Spleen (tissue), 7 donors: ENCODE data around the gene PRR16.

Source experiments
- POLR2A ChIP-seq, 3 donors: fragments of 450-650 bp; IDR thresholded peaks; one replicate each; pipeline ENCODE4 v1.5.1; 2017; ENCODE audit warnings: antibody characterized with exemption in 3 of 3, mild to moderate bottlenecking in 1 of 3
- POLR2AphosphoS5 ChIP-seq, 3 donors: sonication (generic); formaldehyde crosslinking; IDR thresholded peaks; one replicate each; pipeline ENCODE4 v1.5.1; 2017; ENCODE audit warnings: antibody characterized with exemption in 3 of 3
- TF ChIP-seq, protein P1 (sequence below), 11 experiments: fragments of 200-600 bp in 7 of 11; fragments of 450-650 bp in 4 of 11; sonication (generic) in 4 of 11; IDR thresholded peaks in 8 of 11; conservative IDR thresholded peaks in 3 of 11; 1 replicate in 7 of 11; 2 replicates in 4 of 11; pipeline versions ENCODE4 v1.4.0 to v1.8.0; 2016 to 2021; ENCODE audit warnings: antibody characterized with exemption in 11 of 11, inconsistent platforms in 4 of 11, mild to moderate bottlenecking in 1 of 11
- donor health status: DM: no; HTN: no; CAD: no; lungs with moderate emphysema.
- donor health status: DM: no; HTN: no; CAD: no.
- donor health status: DM: no; HTN: no; CAD: no.

DNA sequence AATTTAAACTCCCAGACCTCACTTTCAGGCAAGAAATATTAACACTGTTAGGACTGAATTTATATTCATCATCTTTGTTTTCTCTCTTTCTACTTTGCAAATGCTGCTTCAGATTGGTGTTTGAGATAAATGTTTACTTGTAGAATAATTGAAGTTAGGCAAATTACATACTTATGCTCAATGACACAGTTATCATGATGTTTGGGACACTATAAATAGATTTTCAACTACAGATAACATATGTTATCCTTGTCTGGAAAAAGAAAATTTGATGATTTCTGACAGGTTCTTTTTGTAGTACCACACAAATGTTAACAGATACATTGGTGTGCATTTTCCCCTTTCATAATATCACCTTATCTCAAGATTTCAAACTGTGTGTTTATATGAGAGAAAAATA, 7.9 kb downstream of the PRR16 start:
- TF ChIP-seq POLR2A (IDR thresholded peaks at IDR 0.05) (no peak), POLR2AphosphoS5 (IDR thresholded peaks at IDR 0.05) (no peak)
- TF ChIP-seq, protein P1, sequence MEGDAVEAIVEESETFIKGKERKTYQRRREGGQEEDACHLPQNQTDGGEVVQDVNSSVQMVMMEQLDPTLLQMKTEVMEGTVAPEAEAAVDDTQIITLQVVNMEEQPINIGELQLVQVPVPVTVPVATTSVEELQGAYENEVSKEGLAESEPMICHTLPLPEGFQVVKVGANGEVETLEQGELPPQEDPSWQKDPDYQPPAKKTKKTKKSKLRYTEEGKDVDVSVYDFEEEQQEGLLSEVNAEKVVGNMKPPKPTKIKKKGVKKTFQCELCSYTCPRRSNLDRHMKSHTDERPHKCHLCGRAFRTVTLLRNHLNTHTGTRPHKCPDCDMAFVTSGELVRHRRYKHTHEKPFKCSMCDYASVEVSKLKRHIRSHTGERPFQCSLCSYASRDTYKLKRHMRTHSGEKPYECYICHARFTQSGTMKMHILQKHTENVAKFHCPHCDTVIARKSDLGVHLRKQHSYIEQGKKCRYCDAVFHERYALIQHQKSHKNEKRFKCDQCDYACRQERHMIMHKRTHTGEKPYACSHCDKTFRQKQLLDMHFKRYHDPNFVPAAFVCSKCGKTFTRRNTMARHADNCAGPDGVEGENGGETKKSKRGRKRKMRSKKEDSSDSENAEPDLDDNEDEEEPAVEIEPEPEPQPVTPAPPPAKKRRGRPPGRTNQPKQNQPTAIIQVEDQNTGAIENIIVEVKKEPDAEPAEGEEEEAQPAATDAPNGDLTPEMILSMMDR (IDR thresholded peaks at IDR 0.05 in 8 of 11, conservative IDR thresholded peaks at IDR 0.05 in 3 of 11) = no peak
